HL-60 (cell line): ENCODE measurements around the gene CEP68.
A peak's percentile ranks its signal among the peaks of the same experiment; 100 is the strongest.

Experiments
- DNase-seq, 2 experiments: peaks; one replicate each; pipeline ENCODE4 v3.0.0-alpha.2; 2010 to 2020; ENCODE audit warnings: low read depth in 1 of 2, low spot score in 1 of 2
- H3K27ac ChIP-seq: fragments of 250-450 bp; sonication (Bioruptor Pico); replicated peaks from 2 replicates; pipeline ENCODE4 v1.5.1; 2020; ENCODE audit warnings: mild to moderate bottlenecking, moderate library complexity
- H3K27me3 ChIP-seq: fragments of 250-450 bp; sonication (Bioruptor Pico); 2 replicates; pipeline ENCODE4 v1.5.1; 2021; ENCODE audit warnings: mild to moderate bottlenecking, moderate library complexity; ENCODE audit not compliant: insufficient read depth, poor library complexity, severe bottlenecking
- H3K4me3 ChIP-seq: replicated peaks from 2 replicates; pipeline ENCODE4 v1.5.1; 2011; ENCODE audit warnings: mild to moderate bottlenecking, control low read depth, low read length; ENCODE audit not compliant: insufficient read depth
- CTCF ChIP-seq: IDR thresholded peaks from one replicate; pipeline ENCODE4 v1.5.1; 2011; ENCODE audit warnings: low read length, control low read depth, inconsistent platforms; ENCODE audit not compliant: insufficient read depth
- GABPA ChIP-seq: IDR thresholded peaks from 2 replicates; pipeline ENCODE4 v1.6.1; 2012; ENCODE audit warnings: low read depth
- POLR2AphosphoS5 ChIP-seq: IDR thresholded peaks from 2 replicates; pipeline ENCODE4 v1.6.1; 2012; ENCODE audit warnings: low read depth
- SPI1 ChIP-seq: IDR thresholded peaks from 2 replicates; pipeline ENCODE4 v1.6.1; 2012; ENCODE audit warnings: low read depth, mild to moderate bottlenecking, borderline replicate concordance
- TF ChIP-seq, protein P1 (sequence below): IDR thresholded peaks from 2 replicates; pipeline ENCODE4 v1.6.1; 2012; ENCODE audit warnings: low read depth; ENCODE audit not compliant: insufficient replicate concordance

The CEP68 gene

DNA sequence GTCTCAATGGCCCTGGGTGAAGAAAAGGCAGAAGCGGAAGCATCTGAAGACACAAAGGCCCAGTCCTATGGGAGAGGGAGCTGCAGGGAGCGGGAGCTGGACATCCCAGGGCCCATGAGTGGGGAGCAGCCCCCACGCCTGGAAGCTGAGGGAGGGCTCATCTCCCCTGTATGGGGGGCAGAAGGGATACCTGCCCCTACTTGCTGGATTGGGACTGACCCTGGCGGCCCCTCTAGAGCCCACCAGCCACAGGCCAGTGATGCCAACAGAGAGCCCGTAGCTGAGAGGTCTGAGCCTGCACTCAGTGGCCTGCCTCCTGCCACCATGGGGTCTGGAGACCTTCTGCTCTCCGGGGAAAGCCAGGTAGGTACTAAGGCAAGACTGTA is 13.2 kb downstream of the CEP68 start:
- no peaks in the 10 kb centered on the region for H3K27me3 ChIP-seq
- peak overlapping the region; percentile 16; the same call in 1 of the 2 replicates for H3K27ac ChIP-seq
- TF ChIP-seq POLR2AphosphoS5 (no peak), SPI1 (no peak), CTCF (no peak), GABPA (no peak)
- TF ChIP-seq, protein P1, sequence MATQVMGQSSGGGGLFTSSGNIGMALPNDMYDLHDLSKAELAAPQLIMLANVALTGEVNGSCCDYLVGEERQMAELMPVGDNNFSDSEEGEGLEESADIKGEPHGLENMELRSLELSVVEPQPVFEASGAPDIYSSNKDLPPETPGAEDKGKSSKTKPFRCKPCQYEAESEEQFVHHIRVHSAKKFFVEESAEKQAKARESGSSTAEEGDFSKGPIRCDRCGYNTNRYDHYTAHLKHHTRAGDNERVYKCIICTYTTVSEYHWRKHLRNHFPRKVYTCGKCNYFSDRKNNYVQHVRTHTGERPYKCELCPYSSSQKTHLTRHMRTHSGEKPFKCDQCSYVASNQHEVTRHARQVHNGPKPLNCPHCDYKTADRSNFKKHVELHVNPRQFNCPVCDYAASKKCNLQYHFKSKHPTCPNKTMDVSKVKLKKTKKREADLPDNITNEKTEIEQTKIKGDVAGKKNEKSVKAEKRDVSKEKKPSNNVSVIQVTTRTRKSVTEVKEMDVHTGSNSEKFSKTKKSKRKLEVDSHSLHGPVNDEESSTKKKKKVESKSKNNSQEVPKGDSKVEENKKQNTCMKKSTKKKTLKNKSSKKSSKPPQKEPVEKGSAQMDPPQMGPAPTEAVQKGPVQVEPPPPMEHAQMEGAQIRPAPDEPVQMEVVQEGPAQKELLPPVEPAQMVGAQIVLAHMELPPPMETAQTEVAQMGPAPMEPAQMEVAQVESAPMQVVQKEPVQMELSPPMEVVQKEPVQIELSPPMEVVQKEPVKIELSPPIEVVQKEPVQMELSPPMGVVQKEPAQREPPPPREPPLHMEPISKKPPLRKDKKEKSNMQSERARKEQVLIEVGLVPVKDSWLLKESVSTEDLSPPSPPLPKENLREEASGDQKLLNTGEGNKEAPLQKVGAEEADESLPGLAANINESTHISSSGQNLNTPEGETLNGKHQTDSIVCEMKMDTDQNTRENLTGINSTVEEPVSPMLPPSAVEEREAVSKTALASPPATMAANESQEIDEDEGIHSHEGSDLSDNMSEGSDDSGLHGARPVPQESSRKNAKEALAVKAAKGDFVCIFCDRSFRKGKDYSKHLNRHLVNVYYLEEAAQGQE, result no peak
- H3K4me3 ChIP-seq, result no peak overlapping the region
- no peak for DNase-seq

- no peak for DNase-seq
- TF ChIP-seq CTCF (no peak), SPI1 (no peak), POLR2AphosphoS5 (no peak), GABPA (no peak)
- TF ChIP-seq, protein P1, result no peak
- no peak overlapping the region for H3K27ac ChIP-seq
These were observed 14.1 kb downstream of the CEP68 start for GRCh38 chr2:65070172-65070830.

DNA sequence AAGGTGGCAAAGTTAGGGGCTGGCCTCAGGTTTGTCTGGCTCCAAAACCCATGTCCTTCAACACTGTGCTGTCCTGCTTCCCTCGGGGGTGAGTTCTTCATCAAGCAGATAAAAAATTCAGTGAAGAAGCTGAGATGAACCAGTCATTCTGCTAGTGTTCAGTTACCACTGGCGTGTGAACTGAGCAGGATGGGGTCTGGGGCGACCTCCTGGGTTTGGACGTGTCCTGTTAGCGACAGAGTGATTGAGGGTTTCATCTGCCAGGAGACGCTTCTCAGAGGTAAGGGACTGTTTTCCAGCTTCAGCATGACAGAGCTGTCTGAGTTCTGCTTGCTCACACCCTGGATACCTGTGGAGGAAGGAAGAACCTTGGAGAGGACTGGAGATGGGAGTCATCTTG is 14.6 kb downstream of the CEP68 start:
- Histone ChIP-seq H3K27ac (no peak overlapping the region), H3K27me3 (no peaks in the 10 kb centered on the region), H3K4me3 (no peak overlapping the region)
- no peak for DNase-seq
- TF ChIP-seq POLR2AphosphoS5 (no peak), SPI1 (no peak)
- TF ChIP-seq, protein P1, result no peak

More at GRCh38 chr2:65070172-65070830, 14.1 kb downstream of the CEP68 start:
- Histone ChIP-seq H3K27me3 (no peaks in the 10 kb centered on the region), H3K4me3 (no peak overlapping the region)
